ENCODE data around the gene ACADVL.

ACADVL gene

GRCh38 chr17:7219229-7219811, 418 bp upstream of the ACADVL start:
- H3K9ac ChIP-seq (ENCODE audit: insufficient read length, low read depth): peak overlapping the region; percentile 92
- no peak for DNase-seq (ENCODE audit: low read depth, low spot score)
- peak overlapping the region; percentile 82 for H3K4me3 ChIP-seq (ENCODE audit: insufficient read length, low read depth)
- no peaks in the 10 kb centered on the region for H3K27me3 ChIP-seq (ENCODE audit: insufficient read depth, insufficient read length)
- TF ChIP-seq SUZ12 (IDR thresholded peaks at IDR 0.05; ENCODE audit: extremely low read depth, insufficient read depth, insufficient read length) (no peak), ZNF274 (IDR thresholded peaks at IDR 0.05; ENCODE audit: low read depth, low read length) (no peak), YY1 (IDR thresholded peaks at IDR 0.05; ENCODE audit: insufficient read depth, insufficient read length) (no peak)
- H3K9me3 ChIP-seq (ENCODE audit: insufficient read depth, low read length): no peaks in the 10 kb centered on the region
- peaks cover 23% of the 10 kb centered on the region for H3K4me1 ChIP-seq (ENCODE audit: insufficient read depth, insufficient read length)
- peaks cover 38% of the 10 kb centered on the region for H3K36me3 ChIP-seq (ENCODE audit: insufficient read depth, insufficient read length, low read length)

DNA sequence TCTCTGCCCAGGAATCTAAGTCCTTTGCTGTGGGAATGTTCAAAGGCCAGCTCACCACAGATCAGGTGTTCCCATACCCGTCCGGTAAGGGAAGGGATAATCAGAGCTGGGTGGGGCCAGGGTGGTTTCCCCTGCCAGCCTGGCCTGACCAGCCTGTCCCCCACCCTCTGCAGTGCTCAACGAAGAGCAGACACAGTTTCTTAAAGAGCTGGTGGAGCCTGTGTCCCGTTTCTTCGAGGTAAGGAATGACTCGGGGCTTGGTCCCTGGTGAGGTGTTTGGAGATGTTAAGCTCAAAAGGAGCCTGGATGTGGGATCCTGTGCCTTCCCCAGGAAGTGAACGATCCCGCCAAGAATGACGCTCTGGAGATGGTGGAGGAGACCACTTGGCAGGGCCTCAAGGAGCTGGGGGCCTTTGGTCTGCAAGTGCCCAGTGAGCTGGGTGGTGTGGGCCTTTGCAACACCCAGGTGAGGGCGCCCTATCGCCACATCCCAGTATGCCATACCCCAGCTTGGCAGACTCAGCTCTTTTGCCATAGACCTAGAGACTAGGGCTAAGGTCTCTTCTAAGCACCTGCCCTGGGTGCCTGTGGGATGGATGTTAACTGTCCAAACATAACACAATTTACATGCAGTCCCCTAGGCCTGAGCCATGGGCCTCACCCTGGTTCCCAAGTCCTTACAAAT, 997 bp downstream of the ACADVL start:
- Histone ChIP-seq H3K4me1 (ENCODE audit: insufficient read depth, insufficient read length) (peaks cover 26% of the 10 kb centered on the region), H3K27me3 (ENCODE audit: insufficient read depth, insufficient read length) (no peaks in the 10 kb centered on the region), H3K4me3 (ENCODE audit: insufficient read length, low read depth) (peak overlapping the region; percentile 82), H3K36me3 (ENCODE audit: insufficient read depth, insufficient read length, low read length) (peaks cover 50% of the 10 kb centered on the region), H3K9ac (ENCODE audit: insufficient read length, low read depth) (peak overlapping the region; percentile 92), H3K9me3 (ENCODE audit: insufficient read depth, low read length) (no peaks in the 10 kb centered on the region)
- TF ChIP-seq SUZ12 (IDR thresholded peaks at IDR 0.05; ENCODE audit: extremely low read depth, insufficient read depth, insufficient read length) (no peak), YY1 (IDR thresholded peaks at IDR 0.05; ENCODE audit: insufficient read depth, insufficient read length) (no peak), ZNF274 (IDR thresholded peaks at IDR 0.05; ENCODE audit: low read depth, low read length) (no peak)
- DNase-seq (ENCODE audit: low read depth, low spot score): no peak

DNA sequence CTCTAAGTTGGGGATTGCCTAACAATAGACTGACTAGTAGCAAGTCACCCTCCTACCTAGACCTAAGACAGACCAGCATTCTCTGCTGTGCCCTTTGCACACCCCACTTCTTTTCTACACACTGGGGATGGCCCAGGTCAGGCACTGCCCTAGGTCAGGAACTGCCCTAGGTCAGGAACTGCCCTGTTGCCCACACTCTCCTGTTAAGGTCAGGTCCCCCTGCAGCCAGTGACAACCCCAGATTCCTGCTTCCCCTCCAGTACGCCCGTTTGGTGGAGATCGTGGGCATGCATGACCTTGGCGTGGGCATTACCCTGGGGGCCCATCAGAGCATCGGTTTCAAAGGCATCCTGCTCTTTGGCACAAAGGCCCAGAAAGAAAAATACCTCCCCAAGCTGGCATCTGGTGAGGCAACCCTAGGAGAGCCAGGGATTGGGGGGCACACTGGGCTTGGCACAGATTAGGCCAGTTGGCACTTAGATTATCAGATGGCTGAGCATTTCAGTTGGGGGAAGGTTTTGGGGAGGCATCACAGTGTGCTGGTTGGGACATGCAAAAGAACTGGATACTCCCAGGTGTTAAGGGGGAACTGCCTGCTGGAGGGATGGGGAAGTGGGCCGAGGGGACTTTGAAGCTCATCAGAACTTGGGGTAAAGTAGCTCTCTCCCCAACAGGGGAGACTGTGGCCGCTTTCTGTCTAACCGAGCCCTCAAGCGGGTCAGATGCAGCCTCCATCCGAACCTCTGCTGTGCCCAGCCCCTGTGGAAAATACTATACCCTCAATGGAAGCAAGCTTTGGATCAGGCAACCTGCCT, 1.7 kb downstream of the ACADVL start:
- H3K36me3 ChIP-seq (ENCODE audit: insufficient read depth, insufficient read length, low read length): peaks cover 58% of the 10 kb centered on the region
- no peak for DNase-seq (ENCODE audit: low read depth, low spot score)
- no peak overlapping the region for H3K4me3 ChIP-seq (ENCODE audit: insufficient read length, low read depth)
- H3K27me3 ChIP-seq (ENCODE audit: insufficient read depth, insufficient read length): no peaks in the 10 kb centered on the region
- no peaks in the 10 kb centered on the region for H3K9me3 ChIP-seq (ENCODE audit: insufficient read depth, low read length)
- TF ChIP-seq ZNF274 (IDR thresholded peaks at IDR 0.05; ENCODE audit: low read depth, low read length) (no peak), SUZ12 (IDR thresholded peaks at IDR 0.05; ENCODE audit: extremely low read depth, insufficient read depth, insufficient read length) (no peak), YY1 (IDR thresholded peaks at IDR 0.05; ENCODE audit: insufficient read depth, insufficient read length) (no peak)
- H3K4me1 ChIP-seq (ENCODE audit: insufficient read depth, insufficient read length): peaks cover 26% of the 10 kb centered on the region
- H3K9ac ChIP-seq (ENCODE audit: insufficient read length, low read depth): peak overlapping the region; percentile 92

GRCh38 chr17:7222093-7222971, 2.6 kb downstream of the ACADVL start:
- no peaks in the 10 kb centered on the region for H3K27me3 ChIP-seq (ENCODE audit: insufficient read depth, insufficient read length)
- no peak for TF ChIP-seq ZNF274 (IDR thresholded peaks at IDR 0.05; ENCODE audit: low read depth, low read length)
- TF ChIP-seq YY1 (IDR thresholded peaks at IDR 0.05; ENCODE audit: insufficient read depth, insufficient read length): no peak
- no peak for TF ChIP-seq SUZ12 (IDR thresholded peaks at IDR 0.05; ENCODE audit: extremely low read depth, insufficient read depth, insufficient read length)
- no peak overlapping the region for H3K9ac ChIP-seq (ENCODE audit: insufficient read length, low read depth)
- H3K9me3 ChIP-seq (ENCODE audit: insufficient read depth, low read length): no peaks in the 10 kb centered on the region
- DNase-seq (ENCODE audit: low read depth, low spot score): no peak
- H3K36me3 ChIP-seq (ENCODE audit: insufficient read depth, insufficient read length, low read length): peaks cover 66% of the 10 kb centered on the region
- no peak overlapping the region for H3K4me3 ChIP-seq (ENCODE audit: insufficient read length, low read depth)
- H3K4me1 ChIP-seq (ENCODE audit: insufficient read depth, insufficient read length): peaks cover 26% of the 10 kb centered on the region

- no peak for TF ChIP-seq SUZ12 (IDR thresholded peaks at IDR 0.05; ENCODE audit: extremely low read depth, insufficient read depth, insufficient read length)
- no peak for TF ChIP-seq ZNF274 (IDR thresholded peaks at IDR 0.05; ENCODE audit: low read depth, low read length)
- no peak for TF ChIP-seq YY1 (IDR thresholded peaks at IDR 0.05; ENCODE audit: insufficient read depth, insufficient read length)
- Histone ChIP-seq H3K27me3 (ENCODE audit: insufficient read depth, insufficient read length) (no peaks in the 10 kb centered on the region), H3K36me3 (ENCODE audit: insufficient read depth, insufficient read length, low read length) (peaks cover 71% of the 10 kb centered on the region), H3K4me3 (ENCODE audit: insufficient read length, low read depth) (no peak overlapping the region), H3K9me3 (ENCODE audit: insufficient read depth, low read length) (no peaks in the 10 kb centered on the region), H3K4me1 (ENCODE audit: insufficient read depth, insufficient read length) (peaks cover 25% of the 10 kb centered on the region), H3K9ac (ENCODE audit: insufficient read length, low read depth) (no peak overlapping the region)
- no peak for DNase-seq (ENCODE audit: low read depth, low spot score)
These were observed 3.2 kb downstream of the ACADVL start for GRCh38 chr17:7222972-7223292.

GRCh38 chr17:7223375-7223774, 3.6 kb downstream of the ACADVL start:
- Histone ChIP-seq H3K4me3 (ENCODE audit: insufficient read length, low read depth) (no peak overlapping the region), H3K4me1 (ENCODE audit: insufficient read depth, insufficient read length) (peaks cover 24% of the 10 kb centered on the region), H3K9ac (ENCODE audit: insufficient read length, low read depth) (no peak overlapping the region), H3K9me3 (ENCODE audit: insufficient read depth, low read length) (no peaks in the 10 kb centered on the region), H3K36me3 (ENCODE audit: insufficient read depth, insufficient read length, low read length) (peaks cover 74% of the 10 kb centered on the region), H3K27me3 (ENCODE audit: insufficient read depth, insufficient read length) (no peaks in the 10 kb centered on the region)
- no peak for DNase-seq (ENCODE audit: low read depth, low spot score)
- TF ChIP-seq SUZ12 (IDR thresholded peaks at IDR 0.05; ENCODE audit: extremely low read depth, insufficient read depth, insufficient read length): no peak
- TF ChIP-seq YY1 (IDR thresholded peaks at IDR 0.05; ENCODE audit: insufficient read depth, insufficient read length): no peak
- TF ChIP-seq ZNF274 (IDR thresholded peaks at IDR 0.05; ENCODE audit: low read depth, low read length): no peak

Data from NT2/D1 (cell line).